B cell (primary cell): Measurements from ENCODE around the gene FADS1. TPM values are rescaled to one million over a fixed set of nuclear protein-coding genes. Genes with fewer than 3 reads are reported as not detected.

ENCODE experiments used
- ATAC-seq: fragments of 200-7000 bp; cut with Tn5 transposase; one replicate; pipeline ENCODE4 v1.10.0; 2021; ENCODE audit warnings: low read depth, mild to moderate bottlenecking, moderate number of reproducible peaks, moderate library complexity
- CTCF ChIA-PET: fragments of 350-600 bp; sonication (Branson Sonifier 250); formaldehyde crosslinking; loops from one replicate; lab custom pipeline; 2021; ENCODE audit warnings: antibody characterized with exemption, inconsistent platforms; lab: Charles Lee
- POLR2A ChIA-PET: fragments of 350-600 bp; sonication (Branson Sonifier 250); formaldehyde crosslinking; loops from one replicate; lab custom pipeline; 2021; ENCODE audit warnings: antibody characterized with exemption; lab: Charles Lee
- DNase-seq: peaks from one replicate; pipeline ENCODE4 v3.0.0; 2013
- H2AFZ ChIP-seq: 2 replicates; pipeline ENCODE4 v1.6.1; 2012; ENCODE audit warnings: mild to moderate bottlenecking, low read depth, low read length; ENCODE audit not compliant: insufficient read depth, poor library complexity, severe bottlenecking
- H3K27ac ChIP-seq, 2 donors: 1 replicate in 1 of 2; 2 replicates in 1 of 2; pipeline ENCODE4 v1.5.1; 2012 to 2013; ENCODE audit warnings: low read length in 2 of 2, mild to moderate bottlenecking in 2 of 2, moderate library complexity in 1 of 2
- H3K27me3 ChIP-seq, 4 experiments: fragments of 200-600 bp in 1 of 4; sonication (generic) in 1 of 4; replicated peaks in 1 of 4; 1 replicate in 2 of 4; 2 replicates in 2 of 4; pipeline versions ENCODE4 v1.6.1 to v1.7.0; 2013 to 2016; ENCODE audit warnings: low read length in 3 of 4, mild to moderate bottlenecking in 2 of 4, mixed read lengths in 1 of 4, moderate library complexity in 1 of 4; ENCODE audit not compliant: insufficient read depth in 4 of 4, control insufficient read depth in 3 of 4; ENCODE audit errors: control extremely low read depth in 1 of 4
- H3K36me3 ChIP-seq, 2 experiments: replicated peaks in 1 of 2; 1 replicate in 1 of 2; 2 replicates in 1 of 2; pipeline versions ENCODE4 v1.6.1 to v1.7.1; 2013; ENCODE audit warnings: low read length in 1 of 2; ENCODE audit not compliant: insufficient read depth in 2 of 2, control insufficient read depth in 1 of 2; ENCODE audit errors: control extremely low read depth in 1 of 2, extremely low read depth in 1 of 2
- H3K4me1 ChIP-seq, 2 donors: fragments of 200-600 bp in 1 of 2; sonication (generic) in 1 of 2; 1 replicate in 1 of 2; 2 replicates in 1 of 2; pipeline versions ENCODE4 v1.5.1 to v1.6.1; 2013 to 2017; ENCODE audit warnings: low read length in 2 of 2; ENCODE audit not compliant: control insufficient read depth in 2 of 2, insufficient read depth in 2 of 2
- H3K4me2 ChIP-seq: replicated peaks from 2 replicates; pipeline ENCODE3; 2012; ENCODE audit warnings: mild to moderate bottlenecking, low read depth, low read length; ENCODE audit not compliant: poor library complexity, severe bottlenecking
- H3K4me3 ChIP-seq, 5 experiments: fragments of 200-600 bp in 1 of 5; sonication (generic) in 1 of 5; 1 replicate in 3 of 5; 2 replicates in 2 of 5; pipeline versions ENCODE4 v1.5.1 to v1.7.0; 2011 to 2016; ENCODE audit warnings: low read length in 4 of 5, mild to moderate bottlenecking in 4 of 5, low read depth in 2 of 5, control low read depth in 1 of 5, moderate library complexity in 1 of 5; ENCODE audit not compliant: insufficient read depth in 1 of 5; ENCODE audit errors: control extremely low read depth in 1 of 5, extremely low read depth in 1 of 5
- H3K79me2 ChIP-seq: fragments of 200-600 bp; sonication (generic); one replicate; pipeline ENCODE4 v1.6.0; 2016; ENCODE audit warnings: low read length; ENCODE audit not compliant: control insufficient read depth, insufficient read depth
- H3K9ac ChIP-seq: fragments of 200-600 bp; sonication (generic); 2 replicates; pipeline ENCODE4 v1.6.1; 2017; ENCODE audit warnings: mild to moderate bottlenecking, low read length, moderate library complexity
- H3K9me3 ChIP-seq, 3 donors: one replicate each; pipeline versions ENCODE4 v1.6.1 to v1.7.1; 2013; ENCODE audit warnings: low read length in 2 of 3; ENCODE audit not compliant: control insufficient read depth in 2 of 3, insufficient read depth in 1 of 3; ENCODE audit errors: control extremely low read depth in 1 of 3
- H4K20me1 ChIP-seq: 2 replicates; pipeline ENCODE4 v1.6.0; 2012; ENCODE audit warnings: mild to moderate bottlenecking, low read length; ENCODE audit not compliant: insufficient read depth, control insufficient read depth, poor library complexity, severe bottlenecking
- H3K27ac Mint-ChIP-seq: one replicate; pipeline ENCODE4 v1.8.0; 2021; ENCODE audit warnings: mixed read lengths
- H3K27me3 Mint-ChIP-seq: one replicate; pipeline ENCODE4 v1.8.0; 2021; ENCODE audit warnings: mixed read lengths
- H3K4me1 Mint-ChIP-seq: one replicate; pipeline ENCODE4 v1.8.0; 2021; ENCODE audit warnings: mixed read lengths
- H3K4me3 Mint-ChIP-seq: one replicate; pipeline ENCODE4 v1.8.0; 2021; ENCODE audit warnings: mixed read lengths
- H3K9me3 Mint-ChIP-seq: one replicate; pipeline ENCODE4 v1.8.0; 2022; ENCODE audit warnings: mixed read lengths; ENCODE audit not compliant: insufficient read depth
- EZH2 ChIP-seq: IDR thresholded peaks from 2 replicates; pipeline ENCODE4 v1.6.1; 2012; ENCODE audit warnings: borderline replicate concordance, low read depth, mild to moderate bottlenecking, moderate library complexity, low read length; ENCODE audit not compliant: insufficient read depth, poor library complexity, severe bottlenecking
- WGBS: methylation state at CpG from one replicate; pipeline ENCODE4 v1.1.5; 2013; ENCODE audit warnings: missing lambda C conversion rate; ENCODE audit not compliant: insufficient coverage; 5-methylcytosine and 5-hydroxymethylcytosine counted together
- intact Hi-C: fragments of 100-400 bp; cut with micrococcal nuclease; formaldehyde crosslinking; loops from one replicate; pipeline ENCODE4 v1.10.0; 2022
- polyA plus RNA-seq: library from polyadenylated mRNA; depleted of rRNA; stranded (reverse); fragments of >200 nt; gene quantifications from 2 replicates; pipeline ENCODE4 v1.2.3, GENCODE V29; 2012
- total RNA-seq, 2 donors: library from RNA; stranded (reverse); fragments of 120-200 nt in 1 of 2; gene quantifications; 1 replicate in 1 of 2; 2 replicates in 1 of 2; pipeline versions ENCODE4 v1.2.3 to v1.2.4, GENCODE V29; 2013 to 2022
- TF ChIP-seq, protein P1 (sequence below): fragments of 200-600 bp; IDR thresholded peaks from one replicate; pipeline ENCODE4 v1.8.0; 2022; ENCODE audit warnings: antibody characterized with exemption, mild to moderate bottlenecking

Gene FADS1
- total and polyA plus RNA-seq, 2 donors (not counting 1 experiment from before 2014, with no cell fraction given) = 0.39 to 15.6 TPM

DNA sequence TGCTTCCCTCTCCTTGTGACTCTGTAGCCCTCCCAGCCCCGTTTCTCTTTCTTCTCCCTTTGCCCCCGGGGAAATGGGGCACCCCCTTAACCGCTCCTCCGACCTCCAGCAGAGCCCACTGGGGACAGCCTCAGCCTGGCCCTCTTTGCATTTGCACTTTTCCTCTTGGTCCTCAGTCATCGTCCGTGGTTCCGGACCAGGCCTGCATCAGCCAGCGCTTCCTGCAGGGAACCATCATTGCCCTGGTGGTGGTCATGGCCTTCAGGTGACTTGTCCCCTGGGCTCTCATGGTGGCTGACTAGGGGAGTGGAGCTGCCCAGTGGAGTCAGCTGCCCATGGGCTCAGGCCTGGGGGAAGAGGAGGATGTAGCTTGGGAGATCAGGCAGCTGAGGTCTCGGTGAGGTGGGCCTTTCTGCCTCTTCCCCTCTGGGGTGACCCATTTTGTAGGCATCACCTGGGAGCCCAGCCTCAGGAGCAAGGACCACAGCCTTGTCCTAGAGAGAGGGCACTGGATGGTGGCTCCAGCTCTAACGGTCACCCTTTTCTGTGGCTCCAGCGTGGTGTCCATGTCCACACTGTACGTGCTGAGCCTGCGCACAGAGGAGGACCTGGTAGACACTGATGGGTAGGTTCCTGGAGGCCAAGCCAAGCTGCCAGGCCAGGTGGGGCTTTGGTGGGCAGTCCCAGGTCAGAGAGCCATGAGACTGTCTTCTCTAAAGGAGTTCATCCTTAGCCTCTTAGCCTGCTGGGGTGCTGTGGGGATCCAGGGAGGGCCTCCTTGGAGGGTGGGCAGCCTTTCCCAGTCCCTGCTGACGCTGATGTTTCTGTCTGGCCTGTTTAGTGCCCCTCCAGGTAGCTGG lies 36.9 kb downstream of the FADS1 start:
- DNase-seq (no peak), ATAC-seq (no peak)
- H3K79me2 ChIP-seq = no peaks in the 10 kb centered on the region
- no peaks in the 10 kb centered on the region for H3K9me3 Mint-ChIP-seq
- H3K27ac Mint-ChIP-seq = no peak overlapping the region
- H3K9ac ChIP-seq = no peak overlapping the region
- H4K20me1 ChIP-seq = no peaks in the 10 kb centered on the region
- H3K27me3 Mint-ChIP-seq = peaks cover 12% of the 10 kb centered on the region
- no peak overlapping the region for H3K4me3 ChIP-seq
- WGBS = 85% methylated on average over 14 of the region's 14 CpGs
- no peak overlapping the region for H2AFZ ChIP-seq
- H3K4me2 ChIP-seq = no peak overlapping the region
- H3K27me3 ChIP-seq = peaks cover 0 to 8% (median 0%) of the 10 kb centered on the region in 4 experiments
- H3K36me3 ChIP-seq = no peaks in the 10 kb centered on the region
- H3K9me3 ChIP-seq = no peaks in the 10 kb centered on the region
- H3K4me1 Mint-ChIP-seq = peaks cover 17% of the 10 kb centered on the region
- ChIA-PET CTCF (interaction anchor here (0.9 to 2.6 kb wide), 2 partner anchors 8 to 17 kb away, joined by 3 to 11 read pairs; no protein-coding TSS in a partner anchor), POLR2A (no interaction called here)
- peaks cover 12 to 13% of the 10 kb centered on the region in 2 donors for H3K4me1 ChIP-seq
- H3K4me3 Mint-ChIP-seq = no peak overlapping the region
- intact Hi-C loops = no loop called here
- TF ChIP-seq, protein P1, sequence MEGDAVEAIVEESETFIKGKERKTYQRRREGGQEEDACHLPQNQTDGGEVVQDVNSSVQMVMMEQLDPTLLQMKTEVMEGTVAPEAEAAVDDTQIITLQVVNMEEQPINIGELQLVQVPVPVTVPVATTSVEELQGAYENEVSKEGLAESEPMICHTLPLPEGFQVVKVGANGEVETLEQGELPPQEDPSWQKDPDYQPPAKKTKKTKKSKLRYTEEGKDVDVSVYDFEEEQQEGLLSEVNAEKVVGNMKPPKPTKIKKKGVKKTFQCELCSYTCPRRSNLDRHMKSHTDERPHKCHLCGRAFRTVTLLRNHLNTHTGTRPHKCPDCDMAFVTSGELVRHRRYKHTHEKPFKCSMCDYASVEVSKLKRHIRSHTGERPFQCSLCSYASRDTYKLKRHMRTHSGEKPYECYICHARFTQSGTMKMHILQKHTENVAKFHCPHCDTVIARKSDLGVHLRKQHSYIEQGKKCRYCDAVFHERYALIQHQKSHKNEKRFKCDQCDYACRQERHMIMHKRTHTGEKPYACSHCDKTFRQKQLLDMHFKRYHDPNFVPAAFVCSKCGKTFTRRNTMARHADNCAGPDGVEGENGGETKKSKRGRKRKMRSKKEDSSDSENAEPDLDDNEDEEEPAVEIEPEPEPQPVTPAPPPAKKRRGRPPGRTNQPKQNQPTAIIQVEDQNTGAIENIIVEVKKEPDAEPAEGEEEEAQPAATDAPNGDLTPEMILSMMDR = no peak
- TF ChIP-seq EZH2 = no peak
- no peak overlapping the region for H3K27ac ChIP-seq
